SK-N-MC (cell line): ENCODE results near the gene ABCD1.

Experiments used
- EZH2 ChIP-seq: fragments of 200-600 bp; sonication (generic); IDR thresholded peaks from one replicate; pipeline ENCODE4 v1.6.1; 2017; ENCODE audit warnings: antibody characterized with exemption
- FOXP2 ChIP-seq: optimal IDR thresholded peaks from 2 replicates; pipeline ENCODE3; 2011; ENCODE audit warnings: mild to moderate bottlenecking, moderate library complexity; ENCODE audit not compliant: insufficient read depth; ENCODE audit errors: extremely low read length, control extremely low read depth
- POLR2AphosphoS5 ChIP-seq: IDR thresholded peaks from 2 replicates; pipeline ENCODE4 v1.6.1; 2012; ENCODE audit warnings: mild to moderate bottlenecking, low read depth, low read length, borderline replicate concordance

DNA sequence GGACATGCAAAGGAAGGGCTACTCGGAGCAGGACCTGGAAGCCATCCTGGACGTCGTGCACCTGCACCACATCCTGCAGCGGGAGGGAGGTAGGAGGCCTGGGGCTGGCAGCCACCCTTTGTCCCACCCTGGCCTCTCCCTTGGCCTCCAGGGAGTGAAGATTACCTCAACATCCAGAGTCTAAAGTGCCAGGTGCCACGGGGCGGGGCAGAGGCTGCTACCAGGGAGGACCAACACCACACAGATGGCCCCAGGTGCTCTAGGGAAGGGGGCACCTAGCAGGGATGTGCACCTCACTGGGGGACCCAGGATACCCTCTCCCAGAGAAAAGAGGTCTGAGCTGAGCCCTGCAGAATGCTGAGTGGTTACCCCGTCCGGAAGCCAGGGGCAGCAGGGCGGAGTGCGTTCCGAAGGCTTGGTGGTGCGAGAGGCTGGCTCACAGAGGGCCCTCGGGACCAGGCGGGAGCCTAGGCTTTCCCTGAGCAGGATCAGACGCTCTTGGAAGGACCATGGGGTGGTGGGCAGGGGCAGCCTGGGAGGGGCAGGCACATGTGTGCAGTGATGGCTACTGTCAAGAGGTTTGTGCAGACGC is 16.1 kb downstream of the ABCD1 start:
- TF ChIP-seq POLR2AphosphoS5 (no peak), EZH2 (no peak), FOXP2 (no peak)
